ENCODE data around the gene RAX.

RAX gene

GRCh38 chr18:59298871-59299270 is 25.6 kb upstream of the RAX start:
- FAIRE-seq, result no peak
- no peak for DNase-seq (ENCODE audit: insufficient read length)
- TF ChIP-seq POLR2AphosphoS5 (IDR thresholded peaks at IDR 0.05; ENCODE audit: low read depth, low read length) (no peak), TAF1 (IDR thresholded peaks at IDR 0.05; ENCODE audit: borderline replicate concordance, low read depth, low read length) (no peak), POLR2A (IDR thresholded peaks at IDR 0.05; ENCODE audit: low read depth, low read length) (no peak)

GRCh38 chr18:59293317-59293716 is 20.1 kb upstream of the RAX start:
- no peak for DNase-seq (ENCODE audit: insufficient read length)
- TF ChIP-seq TAF1 (IDR thresholded peaks at IDR 0.05; ENCODE audit: borderline replicate concordance, low read depth, low read length) (no peak), POLR2A (IDR thresholded peaks at IDR 0.05; ENCODE audit: low read depth, low read length) (no peak), POLR2AphosphoS5 (IDR thresholded peaks at IDR 0.05; ENCODE audit: low read depth, low read length) (no peak)
- FAIRE-seq, result no peak

GRCh38 chr18:59286341-59286740 is 13.1 kb upstream of the RAX start:
- TF ChIP-seq POLR2AphosphoS5 (IDR thresholded peaks at IDR 0.05; ENCODE audit: low read depth, low read length) (no peak), TAF1 (IDR thresholded peaks at IDR 0.05; ENCODE audit: borderline replicate concordance, low read depth, low read length) (no peak), POLR2A (IDR thresholded peaks at IDR 0.05; ENCODE audit: low read depth, low read length) (no peak)
- FAIRE-seq, result no peak
- no peak for DNase-seq (ENCODE audit: insufficient read length)

GRCh38 chr18:59282341-59282740 is 9.1 kb upstream of the RAX start:
- DNase-seq (ENCODE audit: insufficient read length) (no peak), FAIRE-seq (no peak)
- no peak for TF ChIP-seq POLR2A (IDR thresholded peaks at IDR 0.05; ENCODE audit: low read depth, low read length)
- TF ChIP-seq TAF1 (IDR thresholded peaks at IDR 0.05; ENCODE audit: borderline replicate concordance, low read depth, low read length), result no peak
- no peak for TF ChIP-seq POLR2AphosphoS5 (IDR thresholded peaks at IDR 0.05; ENCODE audit: low read depth, low read length)

- TF ChIP-seq POLR2A (IDR thresholded peaks at IDR 0.05; ENCODE audit: low read depth, low read length) (no peak), POLR2AphosphoS5 (IDR thresholded peaks at IDR 0.05; ENCODE audit: low read depth, low read length) (no peak)
- FAIRE-seq (no peak), DNase-seq (ENCODE audit: insufficient read length) (no peak)
These were observed 6.5 kb upstream of the RAX start for GRCh38 chr18:59279722-59280121.

- DNase-seq (ENCODE audit: insufficient read length) (no peak), FAIRE-seq (no peak)
- no peak for TF ChIP-seq TAF1 (IDR thresholded peaks at IDR 0.05; ENCODE audit: borderline replicate concordance, low read depth, low read length)
- TF ChIP-seq POLR2A (IDR thresholded peaks at IDR 0.05; ENCODE audit: low read depth, low read length), result no peak
- no peak for TF ChIP-seq POLR2AphosphoS5 (IDR thresholded peaks at IDR 0.05; ENCODE audit: low read depth, low read length)
These were observed 5.9 kb upstream of the RAX start for GRCh38 chr18:59279193-59279592.

GRCh38 chr18:59278793-59279192 is 5.5 kb upstream of the RAX start:
- no peak for DNase-seq (ENCODE audit: insufficient read length)
- FAIRE-seq, result no peak
- no peak for TF ChIP-seq TAF1 (IDR thresholded peaks at IDR 0.05; ENCODE audit: borderline replicate concordance, low read depth, low read length)
- TF ChIP-seq POLR2AphosphoS5 (IDR thresholded peaks at IDR 0.05; ENCODE audit: low read depth, low read length), result no peak
- no peak for TF ChIP-seq POLR2A (IDR thresholded peaks at IDR 0.05; ENCODE audit: low read depth, low read length)

- FAIRE-seq (no peak), DNase-seq (ENCODE audit: insufficient read length) (no peak)
- no peak for TF ChIP-seq POLR2AphosphoS5 (IDR thresholded peaks at IDR 0.05; ENCODE audit: low read depth, low read length)
- TF ChIP-seq POLR2A (IDR thresholded peaks at IDR 0.05; ENCODE audit: low read depth, low read length), result no peak
- TF ChIP-seq TAF1 (IDR thresholded peaks at IDR 0.05; ENCODE audit: borderline replicate concordance, low read depth, low read length), result no peak
These were observed 2.8 kb upstream of the RAX start for GRCh38 chr18:59276047-59276446.

- DNase-seq (ENCODE audit: insufficient read length), result no peak
- no peak for FAIRE-seq
- TF ChIP-seq POLR2A (IDR thresholded peaks at IDR 0.05; ENCODE audit: low read depth, low read length), result no peak
- no peak for TF ChIP-seq POLR2AphosphoS5 (IDR thresholded peaks at IDR 0.05; ENCODE audit: low read depth, low read length)
- no peak for TF ChIP-seq TAF1 (IDR thresholded peaks at IDR 0.05; ENCODE audit: borderline replicate concordance, low read depth, low read length)
These were observed 2.2 kb upstream of the RAX start for GRCh38 chr18:59275406-59275949.

GRCh38 chr18:59274533-59274928 is 1.3 kb upstream of the RAX start:
- FAIRE-seq, result no peak

GRCh38 chr18:59273759-59274532 is 692 bp upstream of the RAX start:
- DNase-seq (ENCODE audit: insufficient read length) (no peak), FAIRE-seq (no peak)
- no peak for TF ChIP-seq POLR2AphosphoS5 (IDR thresholded peaks at IDR 0.05; ENCODE audit: low read depth, low read length)
- no peak for TF ChIP-seq TAF1 (IDR thresholded peaks at IDR 0.05; ENCODE audit: borderline replicate concordance, low read depth, low read length)
- TF ChIP-seq POLR2A (IDR thresholded peaks at IDR 0.05; ENCODE audit: low read depth, low read length), result no peak

More at GRCh38 chr18:59274533-59274928, 1.3 kb upstream of the RAX start:
- DNase-seq (ENCODE audit: insufficient read length), result no peak
- TF ChIP-seq POLR2AphosphoS5 (IDR thresholded peaks at IDR 0.05; ENCODE audit: low read depth, low read length) (no peak), TAF1 (IDR thresholded peaks at IDR 0.05; ENCODE audit: borderline replicate concordance, low read depth, low read length) (no peak), POLR2A (IDR thresholded peaks at IDR 0.05; ENCODE audit: low read depth, low read length) (no peak)

- DNase-seq (ENCODE audit: insufficient read length) (no peak), FAIRE-seq (no peak)
These were observed 899 bp downstream of the RAX start for GRCh38 chr18:59272221-59272888.

More at GRCh38 chr18:59272221-59272888, 899 bp downstream of the RAX start:
- TF ChIP-seq POLR2A (IDR thresholded peaks at IDR 0.05; ENCODE audit: low read depth, low read length) (no peak), POLR2AphosphoS5 (IDR thresholded peaks at IDR 0.05; ENCODE audit: low read depth, low read length) (no peak), TAF1 (IDR thresholded peaks at IDR 0.05; ENCODE audit: borderline replicate concordance, low read depth, low read length) (no peak)

All from GM12892 (cell line).